IPS DF 4.7 (cell line): ENCODE results near the gene SERPINA1.

Experiments
- DNase-seq: peaks from one replicate; pipeline ENCODE4 v3.0.0-alpha.2; 2013; ENCODE audit warnings: low spot score; ENCODE audit errors: extremely low read depth

The SERPINA1 gene

GRCh38 chr14:94398182-94398479 is 9.7 kb upstream of the SERPINA1 start:
- no peak for DNase-seq

GRCh38 chr14:94397289-94398181 is 9.1 kb upstream of the SERPINA1 start:
- DNase-seq, result no peak

GRCh38 chr14:94396628-94397225 is 8.3 kb upstream of the SERPINA1 start:
- no peak for DNase-seq

- no peak for DNase-seq
Measured at GRCh38 chr14:94395888-94396574, 7.6 kb upstream of the SERPINA1 start.

- DNase-seq, result no peak
Measured at GRCh38 chr14:94395282-94395887, 7.0 kb upstream of the SERPINA1 start.

- DNase-seq, result no peak
Measured at GRCh38 chr14:94394581-94395207, 6.3 kb upstream of the SERPINA1 start.

- DNase-seq, result no peak
Measured at GRCh38 chr14:94394025-94394493, 5.7 kb upstream of the SERPINA1 start.

GRCh38 chr14:94393474-94393873 is 5.1 kb upstream of the SERPINA1 start:
- DNase-seq, result no peak

GRCh38 chr14:94392510-94392935 is 4.1 kb upstream of the SERPINA1 start:
- DNase-seq, result no peak

GRCh38 chr14:94391281-94391975 is 3.0 kb upstream of the SERPINA1 start:
- DNase-seq, result no peak

- DNase-seq, result no peak
Measured at GRCh38 chr14:94390372-94391086, 2.1 kb upstream of the SERPINA1 start.

GRCh38 chr14:94389731-94390371 is 1.4 kb upstream of the SERPINA1 start:
- no peak for DNase-seq

- no peak for DNase-seq
Measured at GRCh38 chr14:94389104-94389469, 685 bp upstream of the SERPINA1 start.

GRCh38 chr14:94388027-94388383 is 397 bp downstream of the SERPINA1 start:
- no peak for DNase-seq

GRCh38 chr14:94387051-94388026 is 1.1 kb downstream of the SERPINA1 start:
- no peak for DNase-seq

GRCh38 chr14:94386085-94387031 is 2.0 kb downstream of the SERPINA1 start:
- no peak for DNase-seq

GRCh38 chr14:94385553-94386057 is 2.8 kb downstream of the SERPINA1 start:
- DNase-seq, result no peak
